Vagina (tissue), 2 donors: ENCODE data around the gene SPAG6. TPM values are rescaled to one million over a fixed set of nuclear protein-coding genes. Genes with fewer than 3 reads are reported as not detected.

Experiments used
- DNase-seq, 2 donors: peaks; one replicate each; pipeline ENCODE4 v3.0.0-alpha.2; 2017; ENCODE audit errors: extremely low spot score in 2 of 2
- H3K27ac ChIP-seq: fragments of 200-600 bp; sonication (generic); one replicate; pipeline ENCODE4 v1.5.1; 2019
- H3K27me3 ChIP-seq: fragments of 200-600 bp; sonication (generic); one replicate; pipeline ENCODE4 v1.5.1; 2019
- H3K36me3 ChIP-seq, 2 donors: fragments of 200-600 bp; sonication (generic); one replicate each; pipeline ENCODE4 v1.5.1; 2017 to 2019
- H3K4me1 ChIP-seq: fragments of 200-600 bp; sonication (generic); one replicate; pipeline ENCODE4 v1.5.1; 2019
- H3K4me3 ChIP-seq, 2 donors: fragments of 200-600 bp; sonication (generic); 1 replicate in 1 of 2; 2 replicates in 1 of 2; pipeline ENCODE4 v1.5.1; 2016 to 2019
- H3K9me3 ChIP-seq: fragments of 200-600 bp; sonication (generic); one replicate; pipeline ENCODE4 v1.5.1; 2019
- POLR2A ChIP-seq, 2 donors: fragments of 450-650 bp; IDR thresholded peaks; one replicate each; pipeline ENCODE4 v1.6.1; 2017; ENCODE audit warnings: antibody characterized with exemption in 2 of 2, mild to moderate bottlenecking in 2 of 2, moderate library complexity in 2 of 2
- POLR2AphosphoS5 ChIP-seq, 2 donors: sonication (generic); formaldehyde crosslinking; IDR thresholded peaks; one replicate each; pipeline ENCODE4 v1.9.0; 2017; ENCODE audit warnings: antibody characterized with exemption in 2 of 2, mild to moderate bottlenecking in 2 of 2, low read depth in 1 of 2; ENCODE audit not compliant: insufficient read depth in 1 of 2
- intact Hi-C: fragments of 100-400 bp; cut with DNase I; formaldehyde crosslinking; loops from one replicate; pipeline ENCODE4 v1.15.1; 2023
- total RNA-seq: library from RNA; depleted of rRNA; stranded (reverse); fragments of >200 nt; gene quantifications from one replicate; pipeline ENCODE4 v1.2.3, GENCODE V29; 2016
- TF ChIP-seq, protein P1 (sequence below), 3 experiments: fragments of 450-650 bp in 2 of 3; fragments of 200-600 bp in 1 of 3; sonication (generic) in 1 of 3; IDR thresholded peaks; one replicate each; pipeline ENCODE4 v1.5.1; 2017 to 2019; ENCODE audit warnings: antibody characterized with exemption in 3 of 3, mild to moderate bottlenecking in 2 of 3, moderate library complexity in 2 of 3

The SPAG6 gene
- total RNA-seq, 1 donor from 2014 or later = not detected

DNA sequence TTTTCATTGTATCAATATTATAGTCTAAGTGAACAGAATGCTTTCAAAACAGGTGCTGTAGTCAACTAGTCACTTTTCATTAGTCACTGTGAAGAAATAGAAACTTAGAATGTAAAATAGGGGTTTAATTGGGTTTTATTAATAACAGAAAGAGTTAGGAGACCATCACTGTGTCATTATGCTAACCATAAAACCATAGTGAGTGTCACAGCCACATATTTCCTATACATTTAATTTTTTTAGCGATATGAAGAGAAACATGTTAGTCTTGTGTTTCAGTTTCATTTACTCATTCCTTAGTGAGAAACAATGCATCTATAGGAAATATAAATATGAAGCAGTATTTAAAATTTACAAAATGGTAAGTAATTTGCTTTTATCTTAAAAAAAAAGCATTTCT lies 22.2 kb downstream of the SPAG6 start:
- H3K27ac ChIP-seq = no peak overlapping the region
- no peak for DNase-seq
- no peaks in the 10 kb centered on the region for H3K9me3 ChIP-seq
- H3K4me3 ChIP-seq = no peak overlapping the region
- H3K36me3 ChIP-seq = no peaks in the 10 kb centered on the region
- intact Hi-C loops = no loop called here
- no peaks in the 10 kb centered on the region for H3K27me3 ChIP-seq
- H3K4me1 ChIP-seq = no peaks in the 10 kb centered on the region
- TF ChIP-seq, protein P1, sequence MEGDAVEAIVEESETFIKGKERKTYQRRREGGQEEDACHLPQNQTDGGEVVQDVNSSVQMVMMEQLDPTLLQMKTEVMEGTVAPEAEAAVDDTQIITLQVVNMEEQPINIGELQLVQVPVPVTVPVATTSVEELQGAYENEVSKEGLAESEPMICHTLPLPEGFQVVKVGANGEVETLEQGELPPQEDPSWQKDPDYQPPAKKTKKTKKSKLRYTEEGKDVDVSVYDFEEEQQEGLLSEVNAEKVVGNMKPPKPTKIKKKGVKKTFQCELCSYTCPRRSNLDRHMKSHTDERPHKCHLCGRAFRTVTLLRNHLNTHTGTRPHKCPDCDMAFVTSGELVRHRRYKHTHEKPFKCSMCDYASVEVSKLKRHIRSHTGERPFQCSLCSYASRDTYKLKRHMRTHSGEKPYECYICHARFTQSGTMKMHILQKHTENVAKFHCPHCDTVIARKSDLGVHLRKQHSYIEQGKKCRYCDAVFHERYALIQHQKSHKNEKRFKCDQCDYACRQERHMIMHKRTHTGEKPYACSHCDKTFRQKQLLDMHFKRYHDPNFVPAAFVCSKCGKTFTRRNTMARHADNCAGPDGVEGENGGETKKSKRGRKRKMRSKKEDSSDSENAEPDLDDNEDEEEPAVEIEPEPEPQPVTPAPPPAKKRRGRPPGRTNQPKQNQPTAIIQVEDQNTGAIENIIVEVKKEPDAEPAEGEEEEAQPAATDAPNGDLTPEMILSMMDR (IDR thresholded peaks at IDR 0.05) = no peak
- TF ChIP-seq POLR2A (IDR thresholded peaks at IDR 0.05) (no peak), POLR2AphosphoS5 (IDR thresholded peaks at IDR 0.05; ENCODE audit: insufficient read depth in 1 of 2, low read depth in 1 of 2) (no peak)

DNA sequence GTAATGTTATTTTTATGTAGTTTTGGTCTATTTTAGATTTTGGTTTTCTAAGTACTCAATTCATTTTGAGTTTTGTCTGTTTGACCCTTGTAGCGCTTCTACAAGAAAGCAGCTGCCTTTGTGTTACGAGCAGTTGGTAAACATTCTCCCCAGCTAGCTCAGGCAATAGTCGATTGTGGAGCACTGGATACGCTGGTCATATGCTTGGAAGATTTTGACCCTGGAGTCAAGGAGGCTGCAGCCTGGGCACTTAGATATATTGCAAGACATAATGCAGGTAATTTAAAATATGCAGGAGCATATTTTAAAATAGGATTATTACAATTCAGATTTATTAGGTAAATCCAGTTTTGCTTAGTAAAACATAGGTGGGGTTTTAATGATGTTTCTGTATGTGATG lies 23.1 kb downstream of the SPAG6 start:
- intact Hi-C loops = no loop called here

GRCh38 chr10:22368981-22369380 lies 23.7 kb downstream of the SPAG6 start:
- Histone ChIP-seq H3K27ac (no peak overlapping the region), H3K9me3 (no peaks in the 10 kb centered on the region), H3K36me3 (no peaks in the 10 kb centered on the region), H3K4me3 (no peak overlapping the region), H3K4me1 (no peaks in the 10 kb centered on the region), H3K27me3 (no peaks in the 10 kb centered on the region)
- intact Hi-C loops = no loop called here
- TF ChIP-seq POLR2A (IDR thresholded peaks at IDR 0.05) (no peak), POLR2AphosphoS5 (IDR thresholded peaks at IDR 0.05; ENCODE audit: insufficient read depth in 1 of 2, low read depth in 1 of 2) (no peak)
- TF ChIP-seq, protein P1 (IDR thresholded peaks at IDR 0.05) = no peak
- no peak for DNase-seq

More for the DNA sequence above, 23.1 kb downstream of the SPAG6 start:
- Histone ChIP-seq H3K27me3 (no peaks in the 10 kb centered on the region), H3K4me1 (no peaks in the 10 kb centered on the region), H3K4me3 (no peak overlapping the region), H3K9me3 (no peaks in the 10 kb centered on the region), H3K36me3 (no peaks in the 10 kb centered on the region), H3K27ac (no peak overlapping the region)
- TF ChIP-seq POLR2A (IDR thresholded peaks at IDR 0.05) = no peak
- no peak for TF ChIP-seq POLR2AphosphoS5 (IDR thresholded peaks at IDR 0.05; ENCODE audit: insufficient read depth in 1 of 2, low read depth in 1 of 2)
- TF ChIP-seq, protein P1 (IDR thresholded peaks at IDR 0.05) = no peak
- DNase-seq = no peak

GRCh38 chr10:22369434-22370072 lies 24.3 kb downstream of the SPAG6 start:
- Histone ChIP-seq H3K9me3 (no peaks in the 10 kb centered on the region), H3K27ac (no peak overlapping the region), H3K4me3 (no peak overlapping the region), H3K36me3 (no peaks in the 10 kb centered on the region), H3K27me3 (no peaks in the 10 kb centered on the region), H3K4me1 (no peaks in the 10 kb centered on the region)
- TF ChIP-seq, protein P1 (IDR thresholded peaks at IDR 0.05) = no peak
- TF ChIP-seq POLR2A (IDR thresholded peaks at IDR 0.05) = no peak
- TF ChIP-seq POLR2AphosphoS5 (IDR thresholded peaks at IDR 0.05; ENCODE audit: insufficient read depth in 1 of 2, low read depth in 1 of 2) = no peak
- DNase-seq = no peak
- intact Hi-C loops = no loop called here

GRCh38 chr10:22370320-22370719 lies 25.0 kb downstream of the SPAG6 start:
- Histone ChIP-seq H3K27me3 (no peaks in the 10 kb centered on the region), H3K4me1 (no peaks in the 10 kb centered on the region), H3K4me3 (no peak overlapping the region), H3K36me3 (no peaks in the 10 kb centered on the region), H3K27ac (no peak overlapping the region), H3K9me3 (no peaks in the 10 kb centered on the region)
- DNase-seq = no peak
- intact Hi-C loops = no loop called here
- TF ChIP-seq, protein P1 (IDR thresholded peaks at IDR 0.05) = no peak
- no peak for TF ChIP-seq POLR2AphosphoS5 (IDR thresholded peaks at IDR 0.05; ENCODE audit: insufficient read depth in 1 of 2, low read depth in 1 of 2)
- TF ChIP-seq POLR2A (IDR thresholded peaks at IDR 0.05) = no peak
